ENCODE measurements around the gene SBNO1. TPM values are rescaled to one million over a fixed set of nuclear protein-coding genes. Genes with fewer than 3 reads are reported as not detected.

The SBNO1 gene
- total RNA-seq, 4 donors from 2014 or later = 18.6 to 26.4 (median 20.6) TPM

DNA sequence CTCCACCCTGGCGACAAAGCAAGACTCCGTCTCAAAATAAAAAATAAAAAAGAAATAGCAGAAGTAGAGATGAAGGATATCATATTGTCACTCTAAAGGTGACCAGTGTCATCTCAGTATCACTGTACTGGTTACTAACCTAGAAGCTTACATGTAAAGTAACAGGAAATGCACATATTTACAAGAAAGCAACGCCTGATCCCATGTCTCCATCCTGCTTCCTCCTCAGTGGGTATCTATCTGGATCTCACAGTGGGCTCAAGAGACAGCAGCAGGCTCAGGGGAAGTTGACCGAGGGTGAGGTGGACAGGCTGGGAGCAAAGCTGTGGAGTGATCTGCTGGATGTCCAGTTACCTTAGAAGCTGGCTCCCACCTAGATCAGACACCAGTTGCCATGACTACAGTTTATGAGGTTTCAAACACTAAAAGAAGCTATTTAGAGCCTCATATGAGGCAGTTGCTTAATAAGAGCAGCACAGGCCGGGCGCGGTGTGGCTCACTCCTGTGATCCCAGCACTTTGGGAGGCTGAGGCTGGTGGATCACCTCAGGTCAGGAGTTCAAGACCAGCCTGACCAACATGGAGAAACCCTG is 120.9 kb downstream of the SBNO1 start:
- no peak for ATAC-seq (ENCODE audit: low FRiP score)
- TF ChIP-seq, protein P1, sequence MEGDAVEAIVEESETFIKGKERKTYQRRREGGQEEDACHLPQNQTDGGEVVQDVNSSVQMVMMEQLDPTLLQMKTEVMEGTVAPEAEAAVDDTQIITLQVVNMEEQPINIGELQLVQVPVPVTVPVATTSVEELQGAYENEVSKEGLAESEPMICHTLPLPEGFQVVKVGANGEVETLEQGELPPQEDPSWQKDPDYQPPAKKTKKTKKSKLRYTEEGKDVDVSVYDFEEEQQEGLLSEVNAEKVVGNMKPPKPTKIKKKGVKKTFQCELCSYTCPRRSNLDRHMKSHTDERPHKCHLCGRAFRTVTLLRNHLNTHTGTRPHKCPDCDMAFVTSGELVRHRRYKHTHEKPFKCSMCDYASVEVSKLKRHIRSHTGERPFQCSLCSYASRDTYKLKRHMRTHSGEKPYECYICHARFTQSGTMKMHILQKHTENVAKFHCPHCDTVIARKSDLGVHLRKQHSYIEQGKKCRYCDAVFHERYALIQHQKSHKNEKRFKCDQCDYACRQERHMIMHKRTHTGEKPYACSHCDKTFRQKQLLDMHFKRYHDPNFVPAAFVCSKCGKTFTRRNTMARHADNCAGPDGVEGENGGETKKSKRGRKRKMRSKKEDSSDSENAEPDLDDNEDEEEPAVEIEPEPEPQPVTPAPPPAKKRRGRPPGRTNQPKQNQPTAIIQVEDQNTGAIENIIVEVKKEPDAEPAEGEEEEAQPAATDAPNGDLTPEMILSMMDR (IDR thresholded peaks at IDR 0.05) = no peak
- no peak for DNase-seq (ENCODE audit: low spot score)

DNA sequence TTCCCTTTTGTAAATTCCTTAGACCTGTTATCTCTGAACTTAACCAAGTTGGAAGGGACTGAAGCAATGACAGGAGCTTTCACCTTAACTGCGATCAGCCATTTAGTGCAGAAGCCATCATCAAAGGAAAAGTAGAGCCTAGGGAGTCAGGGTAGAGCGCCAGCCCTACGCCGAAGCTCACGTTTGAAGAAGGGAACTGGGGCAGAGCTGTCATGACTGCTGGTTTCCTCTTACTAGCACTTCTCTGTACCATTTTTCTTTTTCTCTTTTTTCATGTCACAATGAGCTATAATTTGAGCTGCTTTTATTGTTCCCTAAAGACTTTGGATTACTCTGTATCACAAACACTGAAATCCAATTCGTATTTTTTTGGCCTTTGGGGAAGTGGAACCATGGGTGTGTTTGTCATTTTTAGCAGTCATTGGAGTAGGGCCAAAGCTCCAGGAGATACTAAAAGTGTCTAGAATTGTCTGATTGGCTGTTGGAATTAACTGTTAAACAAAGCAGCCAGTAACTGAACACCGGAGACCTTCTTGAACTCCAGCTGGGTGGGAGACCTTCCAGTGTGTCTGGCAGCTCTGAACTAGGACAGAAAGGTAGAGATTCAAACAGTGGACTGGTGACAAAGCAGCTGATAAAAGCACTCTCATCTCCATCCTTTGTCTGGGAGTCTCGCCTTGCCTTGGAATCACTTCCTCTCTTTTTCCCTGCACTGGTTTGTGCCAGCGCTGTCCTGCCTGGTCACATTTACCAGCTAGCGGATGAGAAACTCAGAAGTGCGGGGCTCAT is 122.3 kb downstream of the SBNO1 start:
- TF ChIP-seq, protein P1 (IDR thresholded peaks at IDR 0.05) = no peak
- no peak for ATAC-seq (ENCODE audit: low FRiP score)
- DNase-seq (ENCODE audit: low spot score) = no peak

Small RNAs within 50 kb of the gene (small RNA-seq; reads per million reads assigned to genes)
- gene RF00019 (not detected), gene RNA5SP375 (0.39 reads per million)

Other genes with a start within 250 kb of the SBNO1 start
- 10 to 100 TPM in 3 of 4 donors, 1 to 10 TPM in 1; 2.8 to 19.5 (median 14.2) TPM for gene PITPNM2, start 213.8 kb downstream of the SBNO1 start, total RNA-seq
- gene MPHOSPH9, start 131.7 kb downstream of the SBNO1 start, total RNA-seq = 10 to 100 TPM; 17.3 to 27.6 (median 23.9) TPM
- gene MTRFR, start 131.4 kb downstream of the SBNO1 start, total RNA-seq = 10 to 100 TPM in 1 of 4 donors, 1 to 10 TPM in 3; 4.8 to 11.7 (median 8.4) TPM
- gene CDK2AP1, start 93.0 kb downstream of the SBNO1 start, total RNA-seq = 100 to 1,000 TPM in 3 of 4 donors, 10 to 100 TPM in 1; 78.7 to 124 (median 104) TPM
- gene KMT5A, start 19.3 kb upstream of the SBNO1 start, total RNA-seq = 10 to 100 TPM; 25.5 to 39.9 (median 26.5) TPM
- gene RILPL2, start 71.8 kb upstream of the SBNO1 start, total RNA-seq = 10 to 100 TPM in 2 of 4 donors, 1 to 10 TPM in 2; 8.9 to 12.7 (median 10.1) TPM
- 10 to 100 TPM; 14.7 to 38.1 (median 21.0) TPM for gene SNRNP35, start 93.3 kb upstream of the SBNO1 start, total RNA-seq
- 10 to 100 TPM in 3 of 4 donors, 1 to 10 TPM in 1; 8.5 to 21.9 (median 11.2) TPM for gene RILPL1, start 168.9 kb upstream of the SBNO1 start, total RNA-seq
- gene TMED2, start 219.7 kb upstream of the SBNO1 start, total RNA-seq = 100 to 1,000 TPM; 121 to 179 (median 145) TPM
- 10 to 100 TPM; 16.1 to 66.3 (median 19.1) TPM for gene DDX55, start 237.3 kb upstream of the SBNO1 start, total RNA-seq

All from omental fat pad (tissue), 4 donors.